ENCODE results near the gene LYSMD3. TPM values are rescaled to one million over a fixed set of nuclear protein-coding genes. Genes with fewer than 3 reads are reported as not detected.

LYSMD3 gene
- total RNA-seq, 2 experiments from 2014 or later, result 9.5 to 14.8 TPM

- no peaks in the 10 kb centered on the region for H4K20me1 ChIP-seq (ENCODE audit: insufficient read depth, low read length)
- no peak for DNase-seq (ENCODE audit: low spot score)
- no peak overlapping the region for H3K4me3 ChIP-seq (ENCODE audit: low read depth, low read length, poor library complexity, severe bottlenecking)
- H3K27ac ChIP-seq (ENCODE audit: low read depth, low read length, poor library complexity, severe bottlenecking), result no peak overlapping the region
- no peaks in the 10 kb centered on the region for H3K9me3 ChIP-seq (ENCODE audit: low read length)
- no TSS peak for BruUV-seq (replicated peaks)
- CTCF ChIA-PET (ENCODE audit: unreplicated experiment), result no interaction called here
- no peaks in the 10 kb centered on the region for H3K36me3 ChIP-seq (ENCODE audit: insufficient read depth, low read length)
- H3K4me1 ChIP-seq (ENCODE audit: insufficient read depth, low read length, poor library complexity, severe bottlenecking), result no peaks in the 10 kb centered on the region
- H3K4me2 ChIP-seq (ENCODE audit: low read length), result no peak overlapping the region
- TF ChIP-seq EZH2phosphoT487 (IDR thresholded peaks at IDR 0.05; ENCODE audit: borderline replicate concordance, low read depth, low read length) (no peak), CTCF (conservative IDR thresholded peaks at IDR 0.05; ENCODE audit: low read length) (no peak)
- POLR2A ChIA-PET, result no interaction called here
- intact Hi-C loops (cut with micrococcal nuclease; ENCODE audit: unreplicated experiment), result no loop called here
- no peak overlapping the region for H2AFZ ChIP-seq (ENCODE audit: low read length)
- H3K9me2 ChIP-seq (ENCODE audit: insufficient read depth, low read length), result no peaks in the 10 kb centered on the region
- H3K79me2 ChIP-seq (ENCODE audit: insufficient read depth, low read depth, low read length), result no peaks in the 10 kb centered on the region
Observed at GRCh38 chr5:90565491-90565890, 36.1 kb upstream of the LYSMD3 start.

DNA sequence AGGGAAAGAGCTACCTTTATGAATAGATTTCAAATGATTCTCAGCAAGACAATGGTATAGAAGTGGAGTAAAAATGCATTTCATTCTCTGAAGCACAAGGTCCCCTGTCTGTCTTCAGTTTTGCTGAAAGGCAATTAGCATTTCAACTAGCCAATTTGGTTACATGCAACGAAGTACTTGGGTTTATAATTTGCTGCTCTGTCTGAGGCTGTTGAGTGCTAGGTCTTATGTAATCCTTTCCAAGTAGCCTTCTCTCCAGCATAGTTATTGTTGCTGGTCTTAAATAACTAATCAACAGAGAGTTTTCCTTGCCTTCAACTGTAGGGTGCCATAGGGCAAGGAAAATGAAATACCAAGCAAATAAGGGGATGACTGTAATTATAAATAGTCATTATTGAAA lies 33.7 kb upstream of the LYSMD3 start:
- Histone ChIP-seq H3K79me2 (ENCODE audit: insufficient read depth, low read depth, low read length) (no peaks in the 10 kb centered on the region), H3K9me2 (ENCODE audit: insufficient read depth, low read length) (no peaks in the 10 kb centered on the region), H3K4me3 (ENCODE audit: low read depth, low read length, poor library complexity, severe bottlenecking) (no peak overlapping the region), H3K4me1 (ENCODE audit: insufficient read depth, low read length, poor library complexity, severe bottlenecking) (no peaks in the 10 kb centered on the region), H3K36me3 (ENCODE audit: insufficient read depth, low read length) (no peaks in the 10 kb centered on the region), H3K9me3 (ENCODE audit: low read length) (no peaks in the 10 kb centered on the region), H2AFZ (ENCODE audit: low read length) (no peak overlapping the region), H3K4me2 (ENCODE audit: low read length) (no peak overlapping the region), H4K20me1 (ENCODE audit: insufficient read depth, low read length) (no peaks in the 10 kb centered on the region), H3K27ac (ENCODE audit: low read depth, low read length, poor library complexity, severe bottlenecking) (no peak overlapping the region)
- intact Hi-C loops (cut with micrococcal nuclease; ENCODE audit: unreplicated experiment), result no loop called here
- BruUV-seq (replicated peaks), result no TSS peak
- TF ChIP-seq EZH2phosphoT487 (IDR thresholded peaks at IDR 0.05; ENCODE audit: borderline replicate concordance, low read depth, low read length), result no peak
- TF ChIP-seq CTCF (conservative IDR thresholded peaks at IDR 0.05; ENCODE audit: low read length), result no peak
- ChIA-PET CTCF (ENCODE audit: unreplicated experiment) (no interaction called here), POLR2A (no interaction called here)
- DNase-seq (ENCODE audit: low spot score), result no peak

GRCh38 chr5:90562341-90562740 lies 33.0 kb upstream of the LYSMD3 start:
- Histone ChIP-seq H3K4me3 (ENCODE audit: low read depth, low read length, poor library complexity, severe bottlenecking) (no peak overlapping the region), H3K27ac (ENCODE audit: low read depth, low read length, poor library complexity, severe bottlenecking) (no peak overlapping the region), H4K20me1 (ENCODE audit: insufficient read depth, low read length) (no peaks in the 10 kb centered on the region), H3K4me1 (ENCODE audit: insufficient read depth, low read length, poor library complexity, severe bottlenecking) (no peaks in the 10 kb centered on the region), H3K9me2 (ENCODE audit: insufficient read depth, low read length) (no peaks in the 10 kb centered on the region), H3K9me3 (ENCODE audit: low read length) (no peaks in the 10 kb centered on the region), H3K4me2 (ENCODE audit: low read length) (no peak overlapping the region), H3K36me3 (ENCODE audit: insufficient read depth, low read length) (no peaks in the 10 kb centered on the region), H2AFZ (ENCODE audit: low read length) (no peak overlapping the region), H3K79me2 (ENCODE audit: insufficient read depth, low read depth, low read length) (no peaks in the 10 kb centered on the region)
- no peak for TF ChIP-seq CTCF (conservative IDR thresholded peaks at IDR 0.05; ENCODE audit: low read length)
- TF ChIP-seq EZH2phosphoT487 (IDR thresholded peaks at IDR 0.05; ENCODE audit: borderline replicate concordance, low read depth, low read length), result no peak
- BruUV-seq (replicated peaks), result no TSS peak
- CTCF ChIA-PET (ENCODE audit: unreplicated experiment), result no interaction called here
- POLR2A ChIA-PET, result no interaction called here
- no peak for DNase-seq (ENCODE audit: low spot score)
- intact Hi-C loops (cut with micrococcal nuclease; ENCODE audit: unreplicated experiment), result no loop called here

Data from OCI-LY7 (cell line).